Epithelial cell of proximal tubule (primary cell): ENCODE measurements around the gene PXN. TPM values are rescaled to one million over a fixed set of nuclear protein-coding genes. Genes with fewer than 3 reads are reported as not detected.
"Not testable (repeated sequence)": the region's sequence is repeated elsewhere in the genome, so short reads cannot be mapped to it uniquely, and the experiment has no call there.

Experiments
- DNase-seq: peaks from one replicate; pipeline ENCODE4 v3.0.0-alpha.2; 2011; ENCODE audit warnings: low read depth
- H3K4me3 ChIP-seq: 2 replicates; pipeline ENCODE4 v1.5.1; 2011; ENCODE audit warnings: low read depth, mild to moderate bottlenecking, low read length
- CTCF ChIP-seq: conservative IDR thresholded peaks from 2 replicates; pipeline ENCODE4 v1.5.1; 2012; ENCODE audit warnings: low read depth, mild to moderate bottlenecking, low read length
- total RNA-seq: library from RNA; depleted of rRNA; stranded (reverse); fragments of >200 nt; gene quantifications from 2 replicates; pipeline ENCODE4 v1.2.3, GENCODE V29; 2015

The PXN gene
- total RNA-seq, 1 donor from 2014 or later: 100 TPM

- no peak for DNase-seq
- H3K4me3 ChIP-seq: peak overlapping the region; percentile 69
- TF ChIP-seq CTCF: no peak
Measured at GRCh38 chr12:120199595-120200306, 65.8 kb downstream of the PXN start.

GRCh38 chr12:120199025-120199424 lies 66.5 kb downstream of the PXN start:
- no peak for TF ChIP-seq CTCF
- no peak for DNase-seq
- peak overlapping the region; percentile 69 for H3K4me3 ChIP-seq

DNA sequence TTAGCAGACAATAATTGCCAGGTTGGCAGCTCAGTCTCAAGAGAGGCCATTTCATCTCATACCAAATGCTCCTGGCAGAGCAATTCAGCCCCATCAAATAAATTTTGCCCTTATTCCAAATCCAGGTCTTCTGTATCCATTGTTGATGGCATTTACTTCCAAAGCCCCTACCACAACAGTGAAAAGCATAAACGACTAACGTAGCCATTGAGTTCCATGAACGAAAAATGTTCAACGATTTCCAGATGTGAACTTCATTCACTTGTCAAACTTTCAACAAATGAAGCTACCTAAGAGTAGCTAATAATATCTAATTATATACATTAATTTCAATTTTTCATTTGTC lies 68.0 kb downstream of the PXN start:
- no peak for DNase-seq
- no peak overlapping the region for H3K4me3 ChIP-seq
- no peak for TF ChIP-seq CTCF

- DNase-seq, H3K4me3 ChIP-seq: not testable (repeated sequence)
Measured at GRCh38 chr12:120196817-120197541, 68.6 kb downstream of the PXN start.

- no peak for TF ChIP-seq CTCF
- DNase-seq: no peak
- no peak overlapping the region for H3K4me3 ChIP-seq
Measured at GRCh38 chr12:120196363-120196762, 69.2 kb downstream of the PXN start.

DNA sequence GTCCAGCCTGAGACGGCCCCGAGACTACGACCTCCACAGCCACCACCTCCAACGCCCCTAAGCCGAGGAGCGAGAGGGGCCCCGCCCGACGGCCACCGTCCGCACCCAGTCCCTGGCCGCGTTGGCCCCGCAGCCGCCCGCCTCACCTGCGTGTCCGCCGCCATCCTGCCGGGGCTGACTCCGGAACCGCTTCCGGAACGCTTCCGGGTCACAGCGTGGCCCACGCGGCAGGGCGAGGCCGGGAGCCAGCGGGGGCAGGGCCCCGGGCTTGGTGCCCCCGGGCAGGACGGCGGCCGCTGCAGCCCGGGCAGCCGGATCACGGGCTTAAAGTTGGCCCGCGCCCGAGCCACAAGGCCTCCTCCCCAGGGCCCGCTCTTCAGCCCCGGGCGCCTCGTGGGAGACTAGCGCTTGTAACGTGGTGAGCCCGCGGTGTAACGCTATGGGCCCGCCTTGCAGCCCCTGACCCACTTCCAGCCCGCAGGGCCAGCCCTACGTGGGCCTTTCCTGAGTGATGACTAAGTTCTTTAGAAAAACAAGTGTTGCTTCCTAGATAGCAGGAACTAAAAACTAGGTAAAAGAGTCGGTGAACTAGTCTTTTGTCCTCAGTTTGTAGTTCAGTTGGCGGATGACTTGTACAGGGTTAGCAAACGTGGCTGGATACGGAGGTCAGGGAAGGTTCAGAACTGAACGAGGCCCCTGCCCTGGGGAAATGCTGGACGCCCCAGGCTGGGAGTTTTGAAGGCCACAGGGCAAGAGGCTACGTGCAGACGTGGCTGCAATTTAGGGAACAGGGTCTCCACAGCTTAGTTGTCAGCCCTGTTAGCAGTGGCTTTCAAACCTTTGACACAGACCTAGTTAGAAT lies 70.8 kb downstream of the PXN start, which contains the start of gene GCN1:
Gene GCN1, minus strand, starts transcription at position 182 of the 862 bp plus-strand sequence. Its CDS starts 18 bp downstream, at position 164.
- no peak for TF ChIP-seq CTCF
- peak within 1 kb of the TSS; percentile 95 for H3K4me3 ChIP-seq
- DNase-seq: no peak

DNA sequence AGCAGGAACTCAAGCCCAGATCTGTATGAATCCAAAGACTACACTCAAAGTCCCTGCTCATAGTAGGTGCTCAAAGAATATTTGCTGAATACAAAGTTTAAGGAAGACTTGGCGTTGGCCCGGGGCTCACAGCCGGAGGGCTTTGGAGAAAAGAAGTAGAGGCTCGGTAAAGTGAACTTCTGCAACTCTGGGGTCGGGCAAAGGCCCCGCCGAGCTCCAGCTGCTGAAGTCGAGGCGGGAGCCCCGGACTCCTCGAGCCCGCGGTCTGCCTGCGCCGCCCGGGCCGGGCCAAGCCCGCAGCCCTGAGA lies 71.3 kb downstream of the PXN start:
- H3K4me3 ChIP-seq: peak overlapping the region; percentile 95
- TF ChIP-seq CTCF: no peak
- no peak for DNase-seq

GRCh38 chr12:120193286-120193685 lies 72.2 kb downstream of the PXN start:
- peak overlapping the region; percentile 95 for H3K4me3 ChIP-seq
- DNase-seq: not testable (repeated sequence)
